HL-60 (cell line): ENCODE results near the gene PGAP1.

Source experiments
- DNase-seq, 2 experiments: peaks; one replicate each; pipeline ENCODE4 v3.0.0-alpha.2; 2010 to 2020; ENCODE audit warnings: low read depth in 1 of 2, low spot score in 1 of 2
- H3K27ac ChIP-seq: fragments of 250-450 bp; sonication (Bioruptor Pico); replicated peaks from 2 replicates; pipeline ENCODE4 v1.5.1; 2020; ENCODE audit warnings: mild to moderate bottlenecking, moderate library complexity
- H3K27me3 ChIP-seq: fragments of 250-450 bp; sonication (Bioruptor Pico); 2 replicates; pipeline ENCODE4 v1.5.1; 2021; ENCODE audit warnings: mild to moderate bottlenecking, moderate library complexity; ENCODE audit not compliant: insufficient read depth, poor library complexity, severe bottlenecking
- H3K4me3 ChIP-seq: replicated peaks from 2 replicates; pipeline ENCODE4 v1.5.1; 2011; ENCODE audit warnings: mild to moderate bottlenecking, control low read depth, low read length; ENCODE audit not compliant: insufficient read depth
- GABPA ChIP-seq: IDR thresholded peaks from 2 replicates; pipeline ENCODE4 v1.6.1; 2012; ENCODE audit warnings: low read depth
- POLR2AphosphoS5 ChIP-seq: IDR thresholded peaks from 2 replicates; pipeline ENCODE4 v1.6.1; 2012; ENCODE audit warnings: low read depth
- REST ChIP-seq: IDR thresholded peaks from 2 replicates; pipeline ENCODE4 v1.6.1; 2012; ENCODE audit warnings: low read depth; ENCODE audit not compliant: insufficient replicate concordance
- SPI1 ChIP-seq: IDR thresholded peaks from 2 replicates; pipeline ENCODE4 v1.6.1; 2012; ENCODE audit warnings: low read depth, mild to moderate bottlenecking, borderline replicate concordance
- long read RNA-seq: library from polyadenylated mRNA; unstranded; transcript quantifications from one replicate; pipeline ENCODE4 v2.0.0, GENCODE V29; 2020
- TF ChIP-seq, protein P1 (sequence below): IDR thresholded peaks from one replicate; pipeline ENCODE4 v1.5.1; 2011; ENCODE audit warnings: low read length, control low read depth, inconsistent platforms; ENCODE audit not compliant: insufficient read depth

The PGAP1 gene
- long read RNA-seq, partial matches to known transcripts, result 0 of 9 reads
- long read RNA-seq, other reads (novel, unspliced or antisense), result 9 of 9 reads

- Histone ChIP-seq H3K4me3 (peak within 1 kb of the TSS; percentile 93), H3K27ac (peak within 1 kb of the TSS; percentile 83), H3K27me3 (no peaks in the 10 kb centered on the region)
- peak; percentile 59 to 82 for DNase-seq
- TF ChIP-seq REST (no peak), GABPA (no peak), SPI1 (peak; percentile 1; the same call in 1 of the 2 replicates), POLR2AphosphoS5 (no peak; the same call in 1 of the 2 replicates)
Measured at GRCh38 chr2:196926562-196927375, at the start of gene PGAP1. Gene PGAP1, minus strand, starts transcription at chr2:196926707. Its CDS starts 91 bp downstream, at chr2:196926616.

DNA sequence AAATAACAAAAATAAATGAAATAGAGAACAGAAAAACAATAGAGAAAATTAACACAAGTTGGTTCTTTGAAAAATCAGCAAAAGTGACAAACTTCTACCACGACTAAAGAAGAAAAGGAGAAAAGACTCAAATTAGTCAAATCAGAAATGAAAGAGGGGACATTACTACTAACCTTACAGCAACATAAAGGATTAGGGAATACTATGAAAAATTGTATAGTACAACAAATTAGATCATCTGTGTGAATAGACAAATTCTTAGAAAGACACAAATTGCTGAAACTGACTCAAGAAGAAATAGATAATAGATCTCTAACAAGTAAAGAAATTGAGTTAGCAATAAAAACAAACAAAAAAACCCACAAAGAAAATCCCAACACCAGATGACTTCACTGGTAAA, 48.5 kb upstream of the PGAP1 start:
- Histone ChIP-seq H3K4me3 (no peak overlapping the region), H3K27ac (no peak overlapping the region), H3K27me3 (no peaks in the 10 kb centered on the region)
- no peak for DNase-seq
- no peak for TF ChIP-seq SPI1
- no peak for TF ChIP-seq GABPA

- H3K27ac ChIP-seq, result no peak overlapping the region
- H3K4me3 ChIP-seq, result no peak overlapping the region
- TF ChIP-seq POLR2AphosphoS5, result no peak
- TF ChIP-seq GABPA, result no peak
- no peak for TF ChIP-seq REST
- TF ChIP-seq SPI1, result no peak
- TF ChIP-seq, protein P1, sequence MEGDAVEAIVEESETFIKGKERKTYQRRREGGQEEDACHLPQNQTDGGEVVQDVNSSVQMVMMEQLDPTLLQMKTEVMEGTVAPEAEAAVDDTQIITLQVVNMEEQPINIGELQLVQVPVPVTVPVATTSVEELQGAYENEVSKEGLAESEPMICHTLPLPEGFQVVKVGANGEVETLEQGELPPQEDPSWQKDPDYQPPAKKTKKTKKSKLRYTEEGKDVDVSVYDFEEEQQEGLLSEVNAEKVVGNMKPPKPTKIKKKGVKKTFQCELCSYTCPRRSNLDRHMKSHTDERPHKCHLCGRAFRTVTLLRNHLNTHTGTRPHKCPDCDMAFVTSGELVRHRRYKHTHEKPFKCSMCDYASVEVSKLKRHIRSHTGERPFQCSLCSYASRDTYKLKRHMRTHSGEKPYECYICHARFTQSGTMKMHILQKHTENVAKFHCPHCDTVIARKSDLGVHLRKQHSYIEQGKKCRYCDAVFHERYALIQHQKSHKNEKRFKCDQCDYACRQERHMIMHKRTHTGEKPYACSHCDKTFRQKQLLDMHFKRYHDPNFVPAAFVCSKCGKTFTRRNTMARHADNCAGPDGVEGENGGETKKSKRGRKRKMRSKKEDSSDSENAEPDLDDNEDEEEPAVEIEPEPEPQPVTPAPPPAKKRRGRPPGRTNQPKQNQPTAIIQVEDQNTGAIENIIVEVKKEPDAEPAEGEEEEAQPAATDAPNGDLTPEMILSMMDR, result no peak
- H3K27me3 ChIP-seq, result no peaks in the 10 kb centered on the region
- DNase-seq, result no peak
Measured at GRCh38 chr2:196971574-196972279, 45.2 kb upstream of the PGAP1 start.

DNA sequence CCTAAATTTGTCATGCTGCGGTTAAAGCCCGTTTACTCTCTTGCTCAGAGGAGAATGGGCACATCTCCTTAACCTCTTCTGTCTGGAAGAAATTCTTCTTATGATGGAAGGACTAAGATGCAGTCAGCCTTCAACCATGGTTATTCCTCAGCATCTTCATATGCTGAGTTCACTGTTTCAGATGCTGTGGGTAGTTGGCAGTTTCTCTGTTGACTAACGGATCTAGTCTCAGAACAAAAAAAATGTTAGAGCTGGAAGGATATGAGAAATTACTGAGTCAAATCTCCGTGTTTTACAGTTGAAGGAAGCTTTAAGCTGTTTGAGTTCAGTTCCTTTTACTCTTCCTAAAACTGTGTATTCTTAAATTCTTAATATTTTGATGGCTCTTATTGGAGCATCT, 43.6 kb upstream of the PGAP1 start:
- Histone ChIP-seq H3K4me3 (no peak overlapping the region), H3K27me3 (no peaks in the 10 kb centered on the region), H3K27ac (no peak overlapping the region)
- TF ChIP-seq GABPA, result no peak
- no peak for TF ChIP-seq REST
- no peak for TF ChIP-seq POLR2AphosphoS5
- TF ChIP-seq, protein P1, result no peak
- TF ChIP-seq SPI1, result no peak
- DNase-seq, result no peak
